ENCODE results near the gene IFNA14.
"Not testable (repeated sequence)": the region's sequence is repeated elsewhere in the genome, so short reads cannot be mapped to it uniquely, and the experiment has no call there.

IFNA14 gene

GRCh38 chr9:21239911-21240310 is at the start of gene IFNA14:
TSS of gene IFNA14 (minus strand) at chr9:21240005. CDS start at chr9:21239935, 70 bp downstream.
- DNase-seq = no peak

GRCh38 chr9:21287280-21287679 is 47.5 kb upstream of the IFNA14 start:
- no peak for DNase-seq

DNA sequence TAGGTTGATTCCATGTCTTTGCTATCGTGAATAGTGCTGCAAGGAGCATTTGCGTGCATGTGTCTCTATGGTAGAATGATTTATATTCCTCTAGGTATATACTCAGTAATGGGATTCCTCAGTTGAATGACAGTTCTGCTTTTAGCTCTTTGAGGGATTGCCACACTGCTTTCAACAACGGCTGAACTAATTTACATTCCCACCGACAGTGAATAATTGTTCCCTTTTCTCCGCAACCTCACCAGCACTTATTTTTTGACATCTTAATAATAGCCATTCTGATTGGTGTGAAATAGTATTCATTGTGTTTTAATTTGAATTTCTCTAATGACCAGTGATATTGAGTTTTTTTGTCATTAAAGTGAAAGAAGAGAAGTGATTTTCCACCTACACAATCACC is 46.9 kb upstream of the IFNA14 start:
- DNase-seq = no peak

DNA sequence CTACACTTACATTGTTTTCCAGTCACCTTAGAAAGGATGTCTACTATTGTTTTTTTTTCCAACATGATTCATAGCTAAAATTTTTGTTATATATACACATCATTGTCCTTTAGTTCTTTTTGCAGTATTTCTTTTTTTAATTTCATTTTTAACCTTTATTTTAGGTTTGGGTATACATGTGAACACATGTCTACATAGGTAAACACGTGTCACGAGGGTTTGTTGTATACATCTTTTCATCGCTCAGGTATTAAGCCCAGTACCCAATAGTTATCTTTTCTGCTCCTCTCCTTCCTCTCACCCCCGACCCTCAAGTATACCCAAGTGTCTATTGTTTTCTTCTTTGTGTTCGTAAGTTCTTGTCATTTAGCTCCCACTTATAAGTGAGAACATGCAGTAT is 46.3 kb upstream of the IFNA14 start:
- no peak for DNase-seq

DNA sequence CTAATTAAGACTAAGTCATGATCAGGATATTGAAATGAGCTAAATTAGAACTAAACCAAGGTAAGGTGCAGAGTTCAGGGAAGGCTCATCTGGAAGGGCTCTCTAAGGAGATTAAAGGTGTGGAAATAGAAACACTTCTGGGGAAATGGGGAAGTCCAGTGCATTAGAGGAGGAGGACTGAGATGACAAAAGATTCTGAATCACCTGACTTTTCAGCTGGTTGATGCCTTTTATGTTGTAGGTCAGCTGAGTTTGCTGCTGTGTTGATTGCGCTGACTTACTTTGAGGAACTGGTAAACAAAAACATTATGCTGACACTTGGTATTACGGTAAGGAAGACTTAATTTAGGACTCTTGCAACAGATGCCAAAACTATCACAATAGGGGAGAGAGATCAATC is 41.5 kb upstream of the IFNA14 start:
- no peak for DNase-seq

DNA sequence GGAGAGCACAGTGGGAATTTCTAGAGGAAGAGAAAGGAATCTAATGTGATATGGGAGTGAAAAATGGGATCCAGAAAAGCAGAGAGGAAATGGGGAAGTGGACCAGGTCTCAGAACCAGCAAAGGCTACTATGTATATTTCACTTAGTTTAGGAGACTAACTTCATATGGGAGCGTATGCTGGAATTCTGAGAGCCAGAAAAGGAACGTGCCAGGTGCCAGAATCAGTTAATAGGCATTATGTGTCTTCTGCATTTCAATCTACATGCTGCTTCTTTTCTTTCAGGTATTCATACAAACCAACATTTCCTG is 28.5 kb upstream of the IFNA14 start:
- DNase-seq = no peak

DNA sequence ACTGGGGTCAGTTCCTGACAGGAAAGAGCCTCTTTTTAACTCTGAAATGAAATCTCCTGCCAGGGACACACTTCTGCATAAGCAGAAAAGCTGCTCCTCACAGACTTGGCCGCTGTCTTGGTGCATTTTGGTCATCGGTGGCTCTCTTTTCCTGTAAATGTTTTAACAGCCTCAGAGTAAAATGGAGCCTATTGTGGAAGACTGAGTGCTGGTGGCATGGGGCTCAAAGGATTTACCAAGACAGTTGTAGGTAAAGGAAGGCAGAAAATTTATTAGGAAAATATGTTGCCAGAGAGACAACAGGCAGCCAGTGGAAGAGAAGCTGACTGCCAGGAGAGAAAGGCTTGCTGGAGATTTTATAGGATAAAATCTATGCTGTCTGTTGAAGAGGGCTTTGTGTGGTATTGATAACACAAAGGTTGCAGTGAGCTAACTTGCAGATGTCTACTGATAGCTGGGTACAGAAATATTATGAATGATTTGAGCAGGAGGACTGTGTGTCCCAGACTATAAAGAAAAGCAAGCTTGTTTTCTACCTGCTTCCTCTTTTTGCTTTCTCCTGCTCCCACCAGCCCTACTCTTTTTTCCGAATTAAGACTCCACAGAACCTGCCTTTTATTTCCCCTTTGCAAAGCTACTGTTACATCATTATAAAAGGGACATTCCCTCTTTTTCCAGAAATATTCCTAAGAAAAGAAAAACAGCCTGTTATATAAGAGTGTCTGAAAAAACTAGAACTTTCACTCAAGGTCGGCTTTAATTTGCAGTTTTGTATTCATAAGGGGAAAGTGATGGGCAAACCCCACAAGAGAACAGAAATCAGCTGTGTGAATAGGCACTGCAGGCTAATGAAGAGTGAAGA is 27.9 kb upstream of the IFNA14 start:
- no peak for DNase-seq

DNA sequence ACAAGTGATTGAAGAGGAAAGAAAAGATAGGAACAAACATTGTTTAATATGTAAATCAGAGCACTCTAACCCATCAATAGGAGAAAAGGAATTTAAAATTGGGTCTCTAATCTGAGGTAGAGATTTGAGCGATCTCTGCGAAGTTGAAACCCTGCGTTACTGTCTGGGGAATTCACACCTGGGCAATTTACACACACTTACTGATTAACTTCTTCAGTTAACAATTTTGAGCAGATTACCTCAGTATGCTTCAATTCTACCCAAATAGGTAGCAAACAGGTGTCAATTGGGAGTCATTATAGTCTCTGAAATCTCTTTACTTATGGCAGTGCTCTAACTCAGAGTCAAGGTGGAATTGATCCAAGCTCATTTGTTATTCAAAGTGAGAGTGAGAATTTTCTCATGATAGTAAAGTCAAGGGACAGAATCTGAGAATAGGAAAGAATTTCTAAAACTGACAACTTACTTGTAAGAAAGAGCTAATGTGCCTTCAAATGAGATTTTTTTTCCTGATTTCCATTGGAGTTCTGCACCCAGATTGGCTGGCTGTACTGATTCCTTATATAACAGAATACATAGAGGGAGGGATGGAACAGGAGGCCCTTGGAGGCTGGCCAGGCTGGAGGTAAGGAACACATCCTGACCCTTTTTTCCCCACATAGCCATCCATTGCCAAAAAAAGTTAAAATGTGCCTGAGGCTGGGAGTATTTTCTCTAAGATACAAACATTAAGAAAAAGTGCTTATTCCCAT is 27.1 kb upstream of the IFNA14 start:
- no peak for DNase-seq

DNA sequence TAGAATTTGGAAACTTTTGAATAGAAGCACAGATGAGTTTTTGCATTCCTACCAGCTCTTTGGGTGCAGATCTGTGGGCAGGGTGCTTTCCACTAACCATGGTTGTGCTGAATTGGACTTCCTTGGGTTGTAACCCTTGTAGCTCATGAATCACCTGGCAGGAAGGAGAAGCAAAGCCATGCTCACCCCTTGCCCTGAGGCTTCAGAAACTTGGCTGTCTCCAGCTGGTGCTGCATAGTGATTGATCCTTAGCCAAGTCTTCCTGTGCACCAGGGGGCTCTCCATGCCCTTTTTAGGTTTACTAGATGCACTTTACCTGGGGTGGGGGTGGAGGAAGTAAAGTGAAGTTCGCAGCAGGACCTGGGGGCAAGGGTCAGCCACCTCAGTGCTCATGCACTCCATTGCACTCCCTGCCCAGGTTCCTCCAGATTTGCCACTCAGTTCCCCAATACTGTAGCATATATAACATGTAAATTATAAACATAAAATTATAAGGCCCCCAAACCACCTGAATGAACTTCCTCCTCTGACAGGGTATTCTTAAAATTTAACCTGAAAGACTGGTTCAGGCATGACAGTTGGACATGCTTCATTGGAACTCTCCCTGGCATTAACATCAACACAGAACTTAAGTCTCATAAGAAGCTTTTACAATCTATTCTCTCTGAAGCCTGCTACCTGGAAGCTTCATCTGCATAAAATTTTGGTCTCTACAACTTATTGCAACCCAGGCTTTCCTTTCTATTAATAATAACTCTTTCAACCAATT is 25.8 kb upstream of the IFNA14 start:
- DNase-seq = no peak

GRCh38 chr9:21255538-21256212 is 15.9 kb upstream of the IFNA14 start:
- no peak for DNase-seq

GRCh38 chr9:21252721-21253547 is 13.1 kb upstream of the IFNA14 start:
- DNase-seq = no peak

GRCh38 chr9:21251638-21252037 is 11.8 kb upstream of the IFNA14 start:
- DNase-seq = no peak

DNA sequence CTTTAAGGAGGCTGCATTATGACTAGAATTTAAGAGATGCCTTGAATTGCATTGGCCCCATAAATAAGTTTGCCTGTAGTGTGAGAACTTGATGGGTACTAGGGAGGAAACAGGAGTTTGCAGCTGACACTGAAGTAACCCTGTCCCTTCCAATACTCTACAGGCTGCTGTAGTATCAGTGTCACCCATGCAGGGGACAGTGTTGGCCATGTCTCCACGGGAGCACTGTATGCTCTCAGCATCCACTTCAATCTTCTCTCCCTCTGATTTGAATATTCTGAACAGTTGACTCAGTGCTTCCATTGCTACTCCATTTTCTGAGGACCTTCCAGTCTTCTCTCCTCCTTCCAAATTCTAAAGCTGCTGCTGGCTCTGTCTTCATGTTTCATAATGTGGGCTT is 11.4 kb upstream of the IFNA14 start:
- DNase-seq = no peak

- DNase-seq = no peak
Observed at GRCh38 chr9:21244836-21245235, 5.0 kb upstream of the IFNA14 start.

DNA sequence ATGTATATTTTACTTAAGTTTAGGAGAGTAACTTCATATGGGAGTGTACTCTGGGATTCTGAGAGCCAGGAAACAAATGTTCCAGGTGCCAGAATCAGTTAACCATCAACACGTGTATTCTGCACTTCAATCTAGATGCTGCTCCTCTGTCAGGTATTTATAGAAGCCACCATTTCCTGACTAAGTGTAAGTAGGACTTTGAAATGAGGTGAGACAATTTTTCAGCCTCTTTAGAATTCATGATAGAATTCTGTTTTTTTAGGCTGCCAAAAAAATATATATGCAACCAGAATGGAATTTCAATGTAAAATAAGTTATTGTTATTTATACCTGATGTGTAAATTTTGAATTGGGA is 3.5 kb downstream of the IFNA14 start:
- not testable (repeated sequence) for DNase-seq

GRCh38 chr9:21235468-21236359 is 4.1 kb downstream of the IFNA14 start:
- not testable (repeated sequence) for DNase-seq

GRCh38 chr9:21234153-21234687 is 5.6 kb downstream of the IFNA14 start:
- DNase-seq = no peak

DNA sequence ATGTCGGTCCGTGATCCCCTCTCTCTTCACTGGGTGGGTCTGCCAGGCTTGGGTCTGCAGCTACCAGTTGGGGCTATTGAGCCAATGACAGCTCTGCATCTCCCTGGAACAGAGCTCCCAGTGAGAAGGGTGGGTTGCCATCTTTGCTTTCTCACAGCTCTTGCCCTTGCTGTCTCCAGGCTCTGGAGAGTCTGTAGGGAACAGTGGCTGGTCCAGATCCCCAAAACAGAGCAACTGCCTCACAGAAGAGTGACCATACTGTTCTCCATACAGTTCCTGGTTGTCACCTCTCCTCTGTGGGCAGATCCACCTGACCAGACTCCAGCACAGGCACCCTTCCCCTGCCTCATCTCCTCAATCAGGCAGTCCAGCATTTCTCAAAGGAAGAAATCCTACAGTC is 6.5 kb downstream of the IFNA14 start:
- no peak for DNase-seq

DNA sequence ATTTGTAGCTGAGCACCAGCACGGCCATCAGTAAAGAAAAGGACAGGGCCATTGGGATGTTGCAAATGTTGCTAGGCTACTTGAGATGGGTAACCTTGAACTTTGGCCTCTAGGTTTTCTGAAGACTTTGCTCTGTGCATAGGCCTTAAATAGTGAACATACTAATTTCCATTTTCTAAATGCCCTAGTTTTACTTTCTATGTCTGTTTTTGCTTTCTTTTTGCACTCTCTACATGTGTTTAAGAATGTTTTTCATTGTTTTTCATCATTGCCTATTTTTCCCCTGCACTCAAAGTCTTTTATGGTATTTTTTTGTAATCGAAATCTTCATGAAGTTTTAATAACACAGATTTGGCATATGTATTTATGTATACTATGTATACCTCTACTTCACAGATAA is 11.7 kb downstream of the IFNA14 start, which contains the start of gene IFNA17:
Gene IFNA17, minus strand, starts transcription at position 101 of the 400 bp plus-strand sequence. Its CDS starts 49 bp downstream, at position 52.
- no peak for DNase-seq

DNA sequence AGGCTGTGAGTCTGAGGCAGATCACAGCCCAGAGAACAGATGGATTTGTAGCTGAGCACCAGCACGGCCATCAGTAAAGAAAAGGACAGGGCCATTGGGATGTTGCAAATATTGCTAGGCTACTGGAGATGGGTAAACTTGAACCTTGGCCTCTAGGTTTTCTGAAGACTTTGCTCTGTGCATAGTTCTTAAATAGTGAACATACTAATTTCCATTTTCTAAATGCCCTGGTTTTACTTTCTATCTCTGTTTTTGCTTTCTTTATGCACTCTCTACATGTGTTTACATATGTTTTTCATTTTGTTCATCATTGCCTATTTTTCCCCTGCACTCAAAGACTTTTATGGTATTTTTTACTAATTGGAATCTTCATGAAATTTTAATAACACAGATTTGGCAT is 22.6 kb downstream of the IFNA14 start, which contains the start of gene IFNA16:
Gene IFNA16, minus strand, starts transcription at position 101 of the 400 bp plus-strand sequence. Its CDS starts 6 bp downstream, at position 95.
- not testable (repeated sequence) for DNase-seq

Data from stimulated activated CD4-positive, alpha-beta T cell treated with anti-CD3 and anti-CD28 coated beads, Interleukin-4, amount 100 ng/mL, for 24 hours (primary cell).